ENCODE results near the gene UNC5CL.

DNA sequence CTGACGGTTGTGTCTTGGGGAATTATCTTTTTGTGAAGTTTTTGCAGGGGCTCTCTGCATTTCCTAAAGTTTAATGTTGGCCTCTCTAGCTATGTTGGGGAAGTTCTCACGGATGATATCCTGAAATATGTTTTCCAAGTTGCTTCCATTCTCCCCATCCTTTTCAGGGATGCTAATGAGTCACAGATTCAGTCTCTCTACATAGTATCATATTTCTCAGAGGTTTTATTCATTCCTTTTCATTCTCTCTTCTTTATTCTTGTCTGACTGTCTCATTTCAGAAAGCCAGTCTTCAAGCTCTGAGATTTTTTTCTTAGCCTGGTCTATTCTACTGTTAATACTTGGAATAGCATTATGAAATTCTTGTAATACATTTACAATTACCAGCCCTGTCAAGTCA is 61.3 kb downstream of the UNC5CL start:
- no peak for TF ChIP-seq CTCF (conservative IDR thresholded peaks at IDR 0.05; ENCODE audit: low read depth, low read length)
- no peak for TF ChIP-seq EZH2 (IDR thresholded peaks at IDR 0.05; ENCODE audit: borderline replicate concordance, low read depth, low read length, poor library complexity, severe bottlenecking)
